Endometrial microvascular endothelial cells (primary cell): ENCODE results near the gene JSRP1. TPM values are rescaled to one million over a fixed set of nuclear protein-coding genes. Genes with fewer than 3 reads are reported as not detected.

Experiments used
- in situ Hi-C: cut with HindIII; loops from 2 replicates; pipeline ENCODE4 v1.10.0; 2017; ENCODE audit warnings: low sequenced_read_pairs, low pct_unique_long_range_greater_than_20kb; ENCODE audit errors: inconsistent ontology term
- total RNA-seq: library from RNA; depleted of rRNA; stranded (reverse); fragments of >200 nt; gene quantifications from one replicate; pipeline ENCODE4 v1.2.3, GENCODE V29; 2015; ENCODE audit errors: inconsistent ontology term

Gene JSRP1
- total RNA-seq = not detected

- in situ Hi-C loops = no loop called here
Measured at GRCh38 chr19:2255982-2256685, at the start of gene JSRP1. Gene JSRP1, minus strand, starts transcription at chr19:2256417. Its CDS starts 1,103 bp downstream, at chr19:2255314.

- in situ Hi-C loops = no loop called here
Measured at GRCh38 chr19:2305452-2306280, 49.4 kb upstream of the JSRP1 start.

GRCh38 chr19:2303211-2303798, 47.1 kb upstream of the JSRP1 start:
- in situ Hi-C loops = no loop called here

- in situ Hi-C loops = no loop called here
Measured at GRCh38 chr19:2302319-2303210, 46.3 kb upstream of the JSRP1 start.

GRCh38 chr19:2300533-2300932, 44.3 kb upstream of the JSRP1 start:
- in situ Hi-C loops = no loop called here

- in situ Hi-C loops = no loop called here
Measured at GRCh38 chr19:2296141-2296540, 39.9 kb upstream of the JSRP1 start.

GRCh38 chr19:2294687-2295335, 38.6 kb upstream of the JSRP1 start:
- in situ Hi-C loops = no loop called here

- in situ Hi-C loops = no loop called here
Measured at GRCh38 chr19:2291185-2291751, 35.1 kb upstream of the JSRP1 start.

GRCh38 chr19:2290441-2291184, 34.4 kb upstream of the JSRP1 start:
- in situ Hi-C loops = no loop called here

GRCh38 chr19:2289714-2290435, 33.7 kb upstream of the JSRP1 start:
- in situ Hi-C loops = no loop called here

GRCh38 chr19:2288818-2289713, 32.8 kb upstream of the JSRP1 start:
- in situ Hi-C loops = no loop called here

- in situ Hi-C loops = no loop called here
Measured at GRCh38 chr19:2288338-2288817, 32.2 kb upstream of the JSRP1 start.

GRCh38 chr19:2287585-2288337, 31.5 kb upstream of the JSRP1 start:
- in situ Hi-C loops = no loop called here

- in situ Hi-C loops = no loop called here
Measured at GRCh38 chr19:2286402-2287140, 30.4 kb upstream of the JSRP1 start.
